ENCODE results near the gene NSD1. TPM values are rescaled to one million over a fixed set of nuclear protein-coding genes. Genes with fewer than 3 reads are reported as not detected.

NSD1 gene
- total and polyA plus RNA-seq, 2 of the 8 experiments (the other 6 are each of a cell fraction or from before 2014, with no cell fraction given): 22.8 to 168 TPM

- POLR2A ChIA-PET (ENCODE audit: partially characterized antibody): no interaction called here
- H3K36me3 ChIP-seq (ENCODE audit: control insufficient read depth in 2 of 4, insufficient read depth in 4 of 4, low read length in 3 of 4): peaks cover 0 to 10% (median 4%) of the 10 kb centered on the region in 4 experiments; a peak in 4 of 8 replicates
- no peak overlapping the region for H3K27ac ChIP-seq (ENCODE audit: low read depth, low read length)
- no peak overlapping the region for H3K56ac ChIP-seq (replicated peaks; ENCODE audit: insufficient read length, low read depth, low read length)
- H4K5ac ChIP-seq (ENCODE audit: insufficient read length, low read depth, low read length): no peak overlapping the region
- H2AFZ ChIP-seq (ENCODE audit: low read length): no peak overlapping the region
- H2AK5ac ChIP-seq (ENCODE audit: low read depth, low read length): no peak overlapping the region
- H4K91ac ChIP-seq (replicated peaks; ENCODE audit: insufficient read length, low read length): no peak overlapping the region
- no peak overlapping the region for H3K4me3 ChIP-seq (ENCODE audit: extremely low read depth in 1 of 4, insufficient read depth in 2 of 4, low read depth in 3 of 4, low read length in 4 of 4)
- 94% methylated on average over 4 of the region's 4 CpGs; no CpG with 5 or more reads in 1 of the 2 experiments for WGBS, 2 experiments (ENCODE audit: extremely low coverage in 1 of 2, insufficient coverage in 1 of 2, insufficient read length in 1 of 2, insufficient replicate concordance in 2 of 2, low coverage in 1 of 2, low lambda C conversion rate in 2 of 2, missing lambda C conversion rate in 1 of 2)
- H3K9me3 ChIP-seq (ENCODE audit: insufficient read depth in 2 of 2, low read depth in 1 of 2, low read length in 1 of 2): no peaks in the 10 kb centered on the region
- no peak overlapping the region for H4K8ac ChIP-seq (ENCODE audit: extremely low read depth, insufficient read depth, low read length)
- H2BK5ac ChIP-seq (ENCODE audit: low read depth, low read length): no peak overlapping the region
- no peak for DNase-seq (ENCODE audit: low read depth in 1 of 2, low spot score in 2 of 2)
- no peak overlapping the region for H2BK120ac ChIP-seq (replicated peaks; ENCODE audit: low read depth, low read length)
- peaks cover 18% of the 10 kb centered on the region for H3K79me1 ChIP-seq (ENCODE audit: low read depth, low read length)
- H3K27me3 ChIP-seq (replicated peaks in 1 of 4; ENCODE audit: control insufficient read depth in 3 of 4, extremely low read depth in 1 of 4, insufficient read depth in 3 of 4, low read length in 3 of 4): no peaks in the 10 kb centered on the region
- CTCF ChIA-PET (ENCODE audit: partially characterized antibody): interaction anchor here (0.8 to 2.4 kb wide), 4 partner anchors 11 to 38 kb away, joined by 3 to 18 read pairs (median 6); no protein-coding TSS in a partner anchor
- no peak overlapping the region for H3K18ac ChIP-seq (ENCODE audit: extremely low read depth, low read length)
- H3K4me1 ChIP-seq (replicated peaks in 1 of 4; ENCODE audit: control insufficient read depth in 3 of 4, insufficient read depth in 4 of 4, low read length in 3 of 4): peaks cover 0 to 13% (median 4%) of the 10 kb centered on the region in 4 experiments; a peak in 3 of 7 replicates
- no peak for FAIRE-seq
- H3K4me2 ChIP-seq (ENCODE audit: insufficient read depth in 1 of 2, low read depth in 2 of 2, low read length in 2 of 2): no peak overlapping the region
- H2BK15ac ChIP-seq (ENCODE audit: low read length): no peak overlapping the region
- no peak overlapping the region for H3K9ac ChIP-seq (replicated peaks in 1 of 4; ENCODE audit: extremely low read depth in 1 of 4, low read depth in 3 of 4, low read length in 3 of 4)
- no peak overlapping the region for H3K14ac ChIP-seq (ENCODE audit: insufficient read length)
- peaks cover 5 to 7% of the 10 kb centered on the region in 2 experiments for H4K20me1 ChIP-seq (replicated peaks in 1 of 2; ENCODE audit: control insufficient read depth in 1 of 2, insufficient read depth in 2 of 2, low read length in 2 of 2)
- H3K4ac ChIP-seq (replicated peaks; ENCODE audit: insufficient read length, low read depth, low read length): no peak overlapping the region
- no peak overlapping the region for H2BK12ac ChIP-seq (ENCODE audit: low read depth, low read length)
- H3K79me2 ChIP-seq (ENCODE audit: control insufficient read depth in 1 of 2, insufficient read depth in 2 of 2, low read length in 2 of 2): peaks cover 15 to 70% of the 10 kb centered on the region in 2 experiments
- no peak overlapping the region for H2BK20ac ChIP-seq (ENCODE audit: low read length)
- peaks cover 8% of the 10 kb centered on the region for H3K23me2 ChIP-seq (ENCODE audit: low read depth, low read length)
- H3K23ac ChIP-seq (ENCODE audit: insufficient read length): no peak overlapping the region
- TF ChIP-seq SP2 (IDR thresholded peaks at IDR 0.05; ENCODE audit: low read length) (no peak), PHF8 (conservative IDR thresholded peaks at IDR 0.05; ENCODE audit: low read depth, low read length) (no peak), SAP30 (IDR thresholded peaks at IDR 0.05; ENCODE audit: insufficient read depth, insufficient replicate concordance, low read length) (no peak), EP300 (IDR thresholded peaks at IDR 0.05; ENCODE audit: borderline replicate concordance in 1 of 2, low read depth in 2 of 2, low read length in 2 of 2) (no peak), RNF2 (IDR thresholded peaks at IDR 0.05; ENCODE audit: borderline replicate concordance, low read depth, low read length, missing control alignments, poor library complexity, severe bottlenecking) (no peak), USF2 (IDR thresholded peaks at IDR 0.05; ENCODE audit: low read length) (no peak), E2F6 (IDR thresholded peaks at IDR 0.05) (no peak), SIX5 (IDR thresholded peaks at IDR 0.05; ENCODE audit: low read depth, low read length) (no peak), RBBP5 (IDR thresholded peaks at IDR 0.05; ENCODE audit: borderline replicate concordance, low read depth, low read length) (no peak), HDAC2 (IDR thresholded peaks at IDR 0.05; ENCODE audit: borderline replicate concordance in 1 of 2, low read depth in 2 of 2, low read length in 2 of 2) (no peak)
Observed at GRCh38 chr5:177347699-177348098, 214.1 kb downstream of the NSD1 start.
